Measurements from ENCODE around the gene MYT1. TPM values are rescaled to one million over a fixed set of nuclear protein-coding genes. Genes with fewer than 3 reads are reported as not detected.

The MYT1 gene
- total and polyA plus RNA-seq, 2 of the 13 experiments (the other 11 are each of a cell fraction or from before 2014, with no cell fraction given), result 0.58 to 2.5 TPM

DNA sequence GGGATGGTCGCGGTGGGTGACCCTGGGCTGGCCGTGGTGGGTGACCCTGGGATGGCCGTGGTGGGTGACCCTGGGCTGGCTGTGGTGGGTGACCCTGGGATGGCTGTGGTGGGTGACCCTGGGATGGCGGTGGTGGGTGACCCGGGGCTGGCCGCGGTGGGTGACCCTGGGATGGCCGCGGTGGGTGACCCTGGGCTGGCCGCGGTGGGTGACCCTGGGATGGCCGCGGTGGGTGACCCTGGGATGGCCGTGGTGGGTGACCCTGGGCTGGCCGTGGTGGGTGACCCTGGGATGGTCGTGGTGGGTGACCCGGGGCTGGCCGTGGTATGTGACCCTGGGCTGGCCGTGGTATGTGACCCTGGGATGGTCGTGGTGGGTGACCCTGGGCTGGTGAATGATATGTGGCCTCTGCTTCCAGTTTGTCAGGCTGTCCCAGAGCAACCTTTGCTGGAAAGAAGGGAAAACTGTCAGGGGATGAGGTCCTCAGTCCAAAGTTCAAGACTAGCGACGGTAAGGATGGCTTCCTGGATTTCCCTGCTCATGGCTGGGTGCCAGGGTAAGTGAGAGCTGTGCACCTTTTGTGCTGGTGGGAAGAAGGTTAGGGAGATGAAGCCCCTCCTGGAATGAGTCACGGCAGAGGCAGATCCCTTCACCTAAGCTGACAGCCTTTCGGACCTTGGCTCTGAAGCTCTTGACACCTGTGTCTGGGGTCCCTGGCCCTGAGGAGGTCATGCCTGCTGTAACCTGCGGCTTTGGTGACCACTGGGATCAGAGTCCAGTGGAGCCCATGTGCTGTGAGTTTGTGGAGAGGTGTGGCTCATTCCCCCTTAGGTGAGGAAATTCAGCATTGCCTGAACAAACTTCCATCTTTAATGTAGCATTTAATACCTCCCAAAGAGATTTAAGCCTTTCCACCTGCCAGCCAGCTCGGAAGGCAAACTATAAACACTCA, 72.2 kb downstream of the MYT1 start (continued):
- no peak for TF ChIP-seq ZNF136 (CRISPR knock-in tag; IDR thresholded peaks at IDR 0.05; ENCODE audit: low read depth)
- peak; percentile 71; the same call in 1 of the 2 replicates for TF ChIP-seq KAT7 (CRISPR knock-in tag; IDR thresholded peaks at IDR 0.05; ENCODE audit: borderline replicate concordance)
- peak; percentile 31; the same call in 1 of the 2 replicates for TF ChIP-seq ZFX (CRISPR knock-in tag; IDR thresholded peaks at IDR 0.05; ENCODE audit: low read depth)
- TF ChIP-seq CBX1 (IDR thresholded peaks at IDR 0.05; ENCODE audit: low read depth), result peak; percentile 55
- TF ChIP-seq SIX1 (CRISPR knock-in tag; IDR thresholded peaks at IDR 0.05; ENCODE audit: borderline replicate concordance), result peak; percentile 28; the same call in 1 of the 2 replicates
- no peak for TF ChIP-seq JARID2 (CRISPR knock-in tag; IDR thresholded peaks at IDR 0.05; ENCODE audit: insufficient replicate concordance)
- TF ChIP-seq ZNF33A (CRISPR knock-in tag; IDR thresholded peaks at IDR 0.05; ENCODE audit: borderline replicate concordance), result no peak
- no peak for TF ChIP-seq ZNF597 (CRISPR knock-in tag; IDR thresholded peaks at IDR 0.05)
- peak; percentile 51; the same call in 1 of the 2 replicates for TF ChIP-seq SSRP1 (CRISPR knock-in tag; IDR thresholded peaks at IDR 0.05)
- peak; percentile 98 for TF ChIP-seq ZNF788 (CRISPR knock-in tag; IDR thresholded peaks at IDR 0.05; ENCODE audit: borderline replicate concordance)
- TF ChIP-seq MXD4 (CRISPR knock-in tag; IDR thresholded peaks at IDR 0.05), result 0 out of 2 replicates have a peak, but pooled peaks have one; percentile 28
- TF ChIP-seq RAD21 (CRISPR knock-in tag; IDR thresholded peaks at IDR 0.05), result 0 out of 2 replicates have a peak, but pooled peaks have one; percentile 11
- TF ChIP-seq STAT6 (CRISPR knock-in tag; IDR thresholded peaks at IDR 0.05; ENCODE audit: borderline replicate concordance), result peak; percentile 70; the same call in 1 of the 2 replicates
- TF ChIP-seq YEATS2 (CRISPR knock-in tag; IDR thresholded peaks at IDR 0.05; ENCODE audit: borderline replicate concordance), result 0 out of 2 replicates have a peak, but pooled peaks have one; percentile 44
- 0 out of 2 replicates have a peak, but pooled peaks have one; percentile 19 for TF ChIP-seq RFXANK (CRISPR knock-in tag; IDR thresholded peaks at IDR 0.05)
- peak; percentile 79; the same call in 1 of the 3 replicates for TF ChIP-seq MXI1 (IDR thresholded peaks at IDR 0.05; ENCODE audit: borderline replicate concordance, low read depth, low read length)
- TF ChIP-seq ZNF569 (CRISPR knock-in tag; IDR thresholded peaks at IDR 0.05; ENCODE audit: borderline replicate concordance), result no peak
- TF ChIP-seq ZNF180 (CRISPR knock-in tag; IDR thresholded peaks at IDR 0.05; ENCODE audit: borderline replicate concordance, low read depth), result no peak
- no peak for TF ChIP-seq FOXJ3 (CRISPR knock-in tag; IDR thresholded peaks at IDR 0.05; ENCODE audit: borderline replicate concordance)
- TF ChIP-seq NFE2 (CRISPR knock-in tag; IDR thresholded peaks at IDR 0.05), result no peak
- no peak for TF ChIP-seq MAZ (IDR thresholded peaks at IDR 0.05; ENCODE audit: borderline replicate concordance, low read depth, low read length)
- no peak; the same call in 1 of the 2 replicates for TF ChIP-seq MAZ (CRISPR knock-in tag; IDR thresholded peaks at IDR 0.05; ENCODE audit: low read depth)
- TF ChIP-seq SKI (IDR thresholded peaks at IDR 0.05; ENCODE audit: partially characterized antibody), result peak; percentile 81
- no peak for TF ChIP-seq ZMAT3 (CRISPR knock-in tag; conservative IDR thresholded peaks at IDR 0.05)
- peak; percentile 85 for TF ChIP-seq SAP130 (CRISPR knock-in tag; IDR thresholded peaks at IDR 0.05; ENCODE audit: low read depth)
- TF ChIP-seq ATF5 (CRISPR knock-in tag; IDR thresholded peaks at IDR 0.05; ENCODE audit: low read depth), result 0 out of 2 replicates have a peak, but pooled peaks have one; percentile 28

All from HepG2 (cell line).